GM12878 (cell line): Measurements from ENCODE around the gene CRYL1.

Experiments used
- DPF2 ChIP-seq: fragments of 450-650 bp; IDR thresholded peaks from 2 replicates; pipeline ENCODE4 v1.6.1; 2017; ENCODE audit warnings: mild to moderate bottlenecking
- EGR1 ChIP-seq, 2 experiments: IDR thresholded peaks; 1 replicate in 1 of 2; 2 replicates in 1 of 2; pipeline ENCODE4 v1.6.1; 2011 to 2012; ENCODE audit warnings: low read depth in 2 of 2, low read length in 2 of 2, borderline replicate concordance in 1 of 2, mild to moderate bottlenecking in 1 of 2, moderate library complexity in 1 of 2
- JUND ChIP-seq: IDR thresholded peaks from 2 replicates; pipeline ENCODE4 v1.6.1; 2012; ENCODE audit warnings: low read depth, mild to moderate bottlenecking, low read length, improper control_type of control experiment, moderate library complexity
- POLR2A ChIP-seq: IDR thresholded peaks from 2 replicates; pipeline ENCODE4 v1.6.1; 2011; ENCODE audit warnings: low read depth, mild to moderate bottlenecking, low read length
- SMC3 ChIP-seq: IDR thresholded peaks from 2 replicates; pipeline ENCODE4 v1.6.1; 2011; ENCODE audit warnings: low read length, improper control_type of control experiment, borderline replicate concordance
- YY1 ChIP-seq: IDR thresholded peaks from 2 replicates; pipeline ENCODE4 v1.6.1; 2011; ENCODE audit warnings: low read depth, mild to moderate bottlenecking, low read length
- ZNF24 ChIP-seq: fragments of 450-650 bp; IDR thresholded peaks from 2 replicates; pipeline ENCODE4 v1.6.1; 2017; ENCODE audit warnings: antibody characterized with exemption, mild to moderate bottlenecking
- TF ChIP-seq, protein P1 (sequence below): IDR thresholded peaks from 2 replicates; pipeline ENCODE4 v1.6.1; 2012; ENCODE audit warnings: mild to moderate bottlenecking, low read depth, low read length
- TF ChIP-seq, protein P2 (sequence below): fragments of 450-650 bp; IDR thresholded peaks from 2 replicates; pipeline ENCODE4 v1.6.1; 2017; ENCODE audit warnings: antibody characterized with exemption, mild to moderate bottlenecking, moderate library complexity
- TF ChIP-seq, protein P3 (sequence below), 3 experiments: IDR thresholded peaks in 2 of 3; conservative IDR thresholded peaks in 1 of 3; 2 replicates each; pipeline ENCODE4 v1.5.1; 2011; ENCODE audit warnings: low read depth in 3 of 3, low read length in 3 of 3, mild to moderate bottlenecking in 3 of 3, control low read depth in 2 of 3, moderate library complexity in 2 of 3, inconsistent platforms in 1 of 3, mixed read lengths in 1 of 3; ENCODE audit not compliant: control insufficient read depth in 2 of 3, insufficient read depth in 1 of 3; ENCODE audit errors: extremely low read depth in 1 of 3

DNA sequence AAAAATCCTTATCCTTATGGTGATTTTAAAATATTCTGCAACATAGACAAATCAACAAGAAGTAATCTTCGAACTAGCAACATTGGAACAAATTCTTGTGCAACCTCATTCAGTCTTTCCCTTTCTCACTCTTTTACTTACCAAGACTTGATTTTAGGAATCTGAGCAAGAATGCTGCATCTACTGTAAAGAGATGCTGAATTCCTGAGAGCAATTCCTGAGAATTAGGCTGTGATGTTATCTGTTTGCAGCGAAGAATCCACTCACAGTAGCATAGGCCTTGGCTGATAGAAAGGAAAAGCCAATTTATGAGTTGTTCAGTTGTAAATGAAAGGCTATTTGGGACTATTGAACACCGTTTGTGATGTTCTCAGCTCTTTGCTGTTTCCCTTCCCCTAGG is 144.3 kb downstream of the CRYL1 start:
- TF ChIP-seq DPF2 (no peak), ZNF24 (no peak), SMC3 (no peak), YY1 (no peak), POLR2A (no peak), EGR1 (IDR thresholded peaks at IDR 0.05; ENCODE audit: borderline replicate concordance in 1 of 2, low read depth in 2 of 2, low read length in 2 of 2) (no peak), JUND (no peak)
- TF ChIP-seq, protein P1, sequence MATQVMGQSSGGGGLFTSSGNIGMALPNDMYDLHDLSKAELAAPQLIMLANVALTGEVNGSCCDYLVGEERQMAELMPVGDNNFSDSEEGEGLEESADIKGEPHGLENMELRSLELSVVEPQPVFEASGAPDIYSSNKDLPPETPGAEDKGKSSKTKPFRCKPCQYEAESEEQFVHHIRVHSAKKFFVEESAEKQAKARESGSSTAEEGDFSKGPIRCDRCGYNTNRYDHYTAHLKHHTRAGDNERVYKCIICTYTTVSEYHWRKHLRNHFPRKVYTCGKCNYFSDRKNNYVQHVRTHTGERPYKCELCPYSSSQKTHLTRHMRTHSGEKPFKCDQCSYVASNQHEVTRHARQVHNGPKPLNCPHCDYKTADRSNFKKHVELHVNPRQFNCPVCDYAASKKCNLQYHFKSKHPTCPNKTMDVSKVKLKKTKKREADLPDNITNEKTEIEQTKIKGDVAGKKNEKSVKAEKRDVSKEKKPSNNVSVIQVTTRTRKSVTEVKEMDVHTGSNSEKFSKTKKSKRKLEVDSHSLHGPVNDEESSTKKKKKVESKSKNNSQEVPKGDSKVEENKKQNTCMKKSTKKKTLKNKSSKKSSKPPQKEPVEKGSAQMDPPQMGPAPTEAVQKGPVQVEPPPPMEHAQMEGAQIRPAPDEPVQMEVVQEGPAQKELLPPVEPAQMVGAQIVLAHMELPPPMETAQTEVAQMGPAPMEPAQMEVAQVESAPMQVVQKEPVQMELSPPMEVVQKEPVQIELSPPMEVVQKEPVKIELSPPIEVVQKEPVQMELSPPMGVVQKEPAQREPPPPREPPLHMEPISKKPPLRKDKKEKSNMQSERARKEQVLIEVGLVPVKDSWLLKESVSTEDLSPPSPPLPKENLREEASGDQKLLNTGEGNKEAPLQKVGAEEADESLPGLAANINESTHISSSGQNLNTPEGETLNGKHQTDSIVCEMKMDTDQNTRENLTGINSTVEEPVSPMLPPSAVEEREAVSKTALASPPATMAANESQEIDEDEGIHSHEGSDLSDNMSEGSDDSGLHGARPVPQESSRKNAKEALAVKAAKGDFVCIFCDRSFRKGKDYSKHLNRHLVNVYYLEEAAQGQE: no peak
- TF ChIP-seq, protein P2, sequence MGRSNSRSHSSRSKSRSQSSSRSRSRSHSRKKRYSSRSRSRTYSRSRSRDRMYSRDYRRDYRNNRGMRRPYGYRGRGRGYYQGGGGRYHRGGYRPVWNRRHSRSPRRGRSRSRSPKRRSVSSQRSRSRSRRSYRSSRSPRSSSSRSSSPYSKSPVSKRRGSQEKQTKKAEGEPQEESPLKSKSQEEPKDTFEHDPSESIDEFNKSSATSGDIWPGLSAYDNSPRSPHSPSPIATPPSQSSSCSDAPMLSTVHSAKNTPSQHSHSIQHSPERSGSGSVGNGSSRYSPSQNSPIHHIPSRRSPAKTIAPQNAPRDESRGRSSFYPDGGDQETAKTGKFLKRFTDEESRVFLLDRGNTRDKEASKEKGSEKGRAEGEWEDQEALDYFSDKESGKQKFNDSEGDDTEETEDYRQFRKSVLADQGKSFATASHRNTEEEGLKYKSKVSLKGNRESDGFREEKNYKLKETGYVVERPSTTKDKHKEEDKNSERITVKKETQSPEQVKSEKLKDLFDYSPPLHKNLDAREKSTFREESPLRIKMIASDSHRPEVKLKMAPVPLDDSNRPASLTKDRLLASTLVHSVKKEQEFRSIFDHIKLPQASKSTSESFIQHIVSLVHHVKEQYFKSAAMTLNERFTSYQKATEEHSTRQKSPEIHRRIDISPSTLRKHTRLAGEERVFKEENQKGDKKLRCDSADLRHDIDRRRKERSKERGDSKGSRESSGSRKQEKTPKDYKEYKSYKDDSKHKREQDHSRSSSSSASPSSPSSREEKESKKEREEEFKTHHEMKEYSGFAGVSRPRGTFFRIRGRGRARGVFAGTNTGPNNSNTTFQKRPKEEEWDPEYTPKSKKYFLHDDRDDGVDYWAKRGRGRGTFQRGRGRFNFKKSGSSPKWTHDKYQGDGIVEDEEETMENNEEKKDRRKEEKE: no peak
- TF ChIP-seq, protein P3, sequence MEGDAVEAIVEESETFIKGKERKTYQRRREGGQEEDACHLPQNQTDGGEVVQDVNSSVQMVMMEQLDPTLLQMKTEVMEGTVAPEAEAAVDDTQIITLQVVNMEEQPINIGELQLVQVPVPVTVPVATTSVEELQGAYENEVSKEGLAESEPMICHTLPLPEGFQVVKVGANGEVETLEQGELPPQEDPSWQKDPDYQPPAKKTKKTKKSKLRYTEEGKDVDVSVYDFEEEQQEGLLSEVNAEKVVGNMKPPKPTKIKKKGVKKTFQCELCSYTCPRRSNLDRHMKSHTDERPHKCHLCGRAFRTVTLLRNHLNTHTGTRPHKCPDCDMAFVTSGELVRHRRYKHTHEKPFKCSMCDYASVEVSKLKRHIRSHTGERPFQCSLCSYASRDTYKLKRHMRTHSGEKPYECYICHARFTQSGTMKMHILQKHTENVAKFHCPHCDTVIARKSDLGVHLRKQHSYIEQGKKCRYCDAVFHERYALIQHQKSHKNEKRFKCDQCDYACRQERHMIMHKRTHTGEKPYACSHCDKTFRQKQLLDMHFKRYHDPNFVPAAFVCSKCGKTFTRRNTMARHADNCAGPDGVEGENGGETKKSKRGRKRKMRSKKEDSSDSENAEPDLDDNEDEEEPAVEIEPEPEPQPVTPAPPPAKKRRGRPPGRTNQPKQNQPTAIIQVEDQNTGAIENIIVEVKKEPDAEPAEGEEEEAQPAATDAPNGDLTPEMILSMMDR (IDR thresholded peaks at IDR 0.05 in 2 of 3, conservative IDR thresholded peaks at IDR 0.05 in 1 of 3; ENCODE audit: control insufficient read depth in 2 of 3, extremely low read depth in 1 of 3, insufficient read depth in 1 of 3, low read depth in 3 of 3, low read length in 3 of 3): no peak
